CD4-positive, alpha-beta T cell treated with Interleukin-10 for 1 hour (primary cell): ENCODE measurements around the gene FBXO33.
A peak's percentile ranks its signal among the peaks of the same experiment; 100 is the strongest.
"Not testable (repeated sequence)": the region's sequence is repeated elsewhere in the genome, so short reads cannot be mapped to it uniquely, and the experiment has no call there.

ENCODE experiments used
- DNase-seq: peaks from one replicate; pipeline ENCODE4 v3.0.0-alpha.2; 2020

Gene FBXO33

DNA sequence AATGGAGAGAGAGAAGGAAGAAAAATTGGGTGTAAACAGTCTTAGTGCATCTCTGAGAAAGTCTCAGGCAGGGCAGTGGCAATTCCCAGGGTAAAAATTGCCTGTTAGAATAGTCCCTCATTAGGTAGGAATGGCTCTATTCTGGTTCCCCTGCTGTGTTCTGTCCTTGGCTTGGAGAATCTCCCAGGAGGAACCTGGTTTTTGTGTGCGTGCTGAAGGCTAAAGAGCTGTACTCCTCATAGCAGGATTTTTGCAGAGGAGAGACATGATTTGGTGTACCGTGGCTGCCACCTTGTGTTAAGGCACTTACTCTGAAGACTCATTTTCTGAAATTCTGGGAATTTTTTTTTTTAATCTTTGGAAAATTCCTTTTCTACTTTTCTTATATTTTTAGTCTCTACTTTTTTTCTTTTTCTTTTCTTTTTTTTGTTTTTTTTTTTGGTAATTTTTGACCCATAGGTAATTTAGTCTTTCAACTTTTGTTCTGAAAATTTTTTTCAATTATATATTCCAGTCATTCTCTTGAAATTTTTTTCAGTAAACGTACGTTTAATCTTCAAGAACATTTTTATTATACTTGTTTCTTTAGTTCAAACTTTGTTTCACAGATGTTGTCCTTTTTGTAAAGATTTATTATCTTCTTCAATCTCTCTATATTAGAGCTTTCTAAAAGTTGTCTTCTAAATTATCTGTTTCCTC is 63.8 kb downstream of the FBXO33 start:
- DNase-seq: peak; percentile 26

DNA sequence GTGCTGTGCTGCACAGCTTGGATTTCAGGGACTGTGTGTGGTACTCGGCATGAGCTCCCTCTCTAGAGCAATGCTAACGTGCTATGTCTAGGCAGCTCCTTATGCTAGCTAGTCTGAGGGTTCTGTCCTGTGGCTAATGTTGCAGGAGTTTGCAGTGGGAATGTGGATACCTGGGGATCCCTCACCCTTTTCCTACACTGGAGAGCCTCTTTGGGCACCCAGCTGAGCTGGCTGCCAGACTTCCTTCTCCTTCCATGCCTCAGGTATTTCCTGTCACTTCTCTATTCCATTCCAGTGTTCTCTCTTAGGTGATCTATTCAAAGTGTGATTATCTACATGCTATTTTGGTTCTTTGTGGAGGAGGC is 64.9 kb downstream of the FBXO33 start:
- no peak for DNase-seq

DNA sequence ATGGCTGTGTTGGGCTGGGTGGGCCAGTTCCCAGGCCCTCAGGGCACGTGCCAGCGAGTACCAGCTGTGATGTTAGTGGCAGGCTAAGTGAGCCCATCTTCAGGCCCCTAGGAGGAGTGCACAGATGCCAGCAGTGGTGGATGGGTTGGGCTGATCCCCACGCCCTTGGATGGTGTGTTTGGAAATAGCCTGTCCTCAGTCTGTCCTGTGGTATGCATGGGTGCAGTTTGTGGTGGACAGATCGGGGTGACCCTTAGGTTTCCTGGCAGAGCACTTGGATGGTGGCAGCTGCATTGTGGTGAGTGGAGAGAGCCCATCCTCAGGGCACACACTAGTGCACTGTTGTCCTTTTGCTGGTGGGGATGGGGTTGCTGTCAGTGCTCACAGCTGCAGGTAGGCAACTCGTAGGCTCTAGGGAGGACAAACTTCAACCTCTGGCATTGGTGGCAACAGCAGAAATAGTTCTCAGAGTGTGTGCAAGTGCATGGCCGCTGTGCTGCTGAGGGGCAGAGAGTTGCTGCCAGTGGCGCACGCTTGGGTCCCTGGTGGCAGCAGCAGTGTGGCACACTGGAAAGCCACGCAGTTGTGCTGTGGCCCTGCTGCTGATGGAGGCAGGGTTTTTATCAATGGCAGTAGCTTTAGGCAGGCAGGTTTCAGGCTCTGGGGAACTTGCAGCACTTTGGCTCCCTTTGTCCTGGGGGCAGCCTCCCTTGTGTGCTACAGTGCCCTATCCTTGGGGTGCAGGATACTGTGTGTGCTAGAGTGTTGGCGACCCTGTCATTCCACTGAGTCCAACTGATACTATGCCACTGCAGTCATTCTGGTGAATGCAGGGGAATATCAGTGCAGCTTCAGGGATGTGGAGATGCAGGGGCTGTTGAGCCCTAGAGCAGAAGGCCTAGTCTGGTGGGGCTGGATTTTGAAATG is 65.5 kb downstream of the FBXO33 start:
- DNase-seq: no peak

- no peak for DNase-seq
Measured at GRCh38 chr14:39365354-39365753, 66.9 kb downstream of the FBXO33 start.

DNA sequence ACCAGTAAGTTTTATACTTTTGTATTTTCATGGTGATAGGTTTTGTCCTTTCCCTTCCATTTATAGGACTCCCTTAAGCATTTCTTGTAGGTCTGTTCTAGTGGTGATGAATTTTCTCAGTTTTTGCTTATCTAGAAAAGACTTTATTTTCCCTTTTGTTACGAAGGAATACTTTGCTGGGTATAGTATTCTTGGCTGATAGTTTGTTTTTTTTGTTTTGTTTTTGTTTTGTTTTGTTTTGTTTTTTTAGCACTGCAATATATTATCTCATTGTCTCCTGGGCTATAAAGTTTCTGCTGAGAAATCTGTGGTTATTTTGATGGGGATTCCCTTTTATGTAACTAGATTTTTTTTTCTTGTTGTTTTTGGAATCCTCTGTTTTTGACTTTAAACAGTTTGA is 67.7 kb downstream of the FBXO33 start:
- no peak for DNase-seq

GRCh38 chr14:39361556-39361955 is 70.7 kb downstream of the FBXO33 start:
- DNase-seq: not testable (repeated sequence)

DNA sequence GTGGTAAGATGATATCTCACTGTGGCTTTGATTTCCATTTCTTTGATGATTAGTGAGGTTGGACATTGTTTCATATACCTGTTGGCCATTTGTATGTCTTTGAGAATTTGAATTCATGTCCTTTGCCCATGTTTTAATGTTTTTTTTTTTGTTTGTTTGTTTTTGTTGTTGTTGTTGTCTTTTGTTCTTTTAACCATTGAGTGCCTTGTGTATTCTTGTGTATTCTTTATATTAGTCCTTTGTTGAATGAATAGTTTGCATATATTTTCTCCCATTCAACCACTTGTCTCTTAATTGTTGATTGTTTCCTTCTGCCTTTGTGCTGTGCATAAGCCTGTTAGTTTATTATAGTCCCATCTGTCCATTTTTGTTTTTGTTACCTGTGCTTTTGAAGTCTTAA is 71.9 kb downstream of the FBXO33 start:
- DNase-seq: no peak

DNA sequence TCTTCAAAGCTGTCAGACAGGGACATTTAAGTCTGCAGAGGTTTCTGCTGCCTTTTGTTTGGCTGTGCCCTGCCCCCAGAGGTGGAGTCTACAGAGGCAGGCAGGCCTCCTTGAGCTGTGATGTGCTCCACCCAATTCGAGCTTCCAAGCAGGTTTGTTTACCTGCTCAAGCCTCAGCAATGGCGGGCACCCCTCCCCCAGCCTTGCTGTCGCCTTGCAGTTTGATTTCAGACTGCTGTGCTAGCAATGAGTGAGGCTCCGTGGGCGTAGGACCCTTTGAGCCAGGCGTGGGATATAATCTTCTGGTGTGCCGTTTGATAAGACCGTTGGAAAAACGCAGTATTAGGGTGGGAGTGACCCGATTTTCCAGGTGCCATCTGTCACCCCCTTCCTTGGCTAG is 73.2 kb downstream of the FBXO33 start:
- DNase-seq: not testable (repeated sequence)

DNA sequence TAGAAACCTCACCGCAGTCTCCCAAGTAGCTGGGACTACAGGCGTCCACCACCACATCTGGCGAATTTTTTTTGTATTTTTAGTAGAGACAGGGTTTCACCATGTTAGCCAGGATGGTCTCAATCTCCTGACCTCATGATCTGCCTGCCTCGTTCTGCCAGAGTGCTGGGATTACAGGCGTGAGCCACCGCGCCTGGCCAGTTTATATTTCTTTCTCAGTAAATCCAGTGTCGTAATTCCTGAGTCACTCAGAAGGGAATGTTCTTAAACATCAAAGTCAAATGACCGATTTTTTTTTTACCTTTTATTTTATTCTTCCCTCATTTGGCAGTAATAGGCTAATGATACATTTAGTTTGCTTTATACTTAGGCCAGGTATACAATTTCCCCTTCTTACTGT is 80.5 kb downstream of the FBXO33 start:
- DNase-seq: no peak

DNA sequence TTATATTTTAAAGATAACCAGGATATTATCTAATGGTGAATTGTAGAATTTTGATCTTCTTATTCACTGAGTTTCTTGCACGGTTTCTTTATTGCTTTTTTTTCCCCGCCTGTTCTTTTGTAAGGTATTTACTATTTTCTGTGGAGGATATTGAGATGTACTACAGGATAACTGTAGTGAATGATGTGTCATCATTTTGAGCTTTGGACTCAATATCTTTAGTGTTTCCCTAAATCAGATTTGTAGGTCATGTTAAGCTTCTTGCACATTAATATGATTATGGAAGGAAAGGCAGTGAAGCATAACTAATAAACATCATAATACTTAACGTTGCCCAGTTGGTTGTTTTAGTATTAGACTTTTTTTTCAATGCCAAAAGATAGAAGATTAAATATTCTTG is 81.4 kb downstream of the FBXO33 start:
- no peak for DNase-seq
